AG09319 (cell line): Measurements from ENCODE around the gene KDM7A.

Experiments used
- DNase-seq: peaks from one replicate; pipeline ENCODE4 v3.0.0-alpha.2; 2010; ENCODE audit warnings: low read depth; ENCODE audit errors: extremely low read depth
- CTCF ChIP-seq: IDR thresholded peaks from 2 replicates; pipeline ENCODE4 v1.5.1; 2011; ENCODE audit warnings: low read depth, mild to moderate bottlenecking, inconsistent platforms, low read length, moderate library complexity

KDM7A gene

GRCh38 chr7:140045697-140046096 lies 131.1 kb downstream of the KDM7A start:
- DNase-seq, result no peak
- no peak for TF ChIP-seq CTCF

DNA sequence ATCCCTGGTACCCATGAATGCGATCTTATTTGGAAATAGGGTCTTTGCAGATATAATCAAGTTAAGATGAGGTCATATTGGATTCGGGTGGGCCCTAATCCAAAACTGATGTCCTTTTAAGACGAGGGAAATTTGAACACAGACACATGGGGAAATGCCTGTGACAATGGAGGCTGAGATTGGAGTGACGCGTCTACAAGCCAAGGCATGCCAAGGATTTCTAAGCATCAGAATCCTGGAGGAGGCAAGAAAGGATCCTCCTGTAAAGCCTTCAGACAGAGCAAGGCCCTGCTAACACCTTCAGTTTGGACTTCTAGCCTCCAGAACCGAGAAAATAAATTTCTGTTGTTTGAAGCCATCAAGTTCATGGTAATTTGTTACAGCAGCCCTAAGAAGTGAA lies 132.5 kb downstream of the KDM7A start:
- DNase-seq, result no peak
- no peak for TF ChIP-seq CTCF

DNA sequence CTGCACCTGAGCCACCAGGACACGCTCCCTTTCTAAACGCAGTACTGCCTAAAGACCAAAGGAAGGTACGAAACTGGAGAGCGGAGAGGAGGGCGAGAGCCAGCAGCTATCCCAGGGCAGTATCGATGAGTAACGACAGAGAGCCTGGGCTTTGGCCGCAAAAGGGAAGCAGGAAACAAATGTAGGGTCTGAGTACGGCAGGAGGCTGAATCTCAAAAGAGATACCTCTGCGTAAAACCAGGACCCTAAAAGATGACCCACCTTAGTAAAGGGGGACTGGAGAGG lies 134.5 kb downstream of the KDM7A start:
- no peak for DNase-seq
- TF ChIP-seq CTCF, result no peak

- no peak for TF ChIP-seq CTCF
- DNase-seq, result no peak
Observed at GRCh38 chr7:140041659-140042385, 135.0 kb downstream of the KDM7A start.

DNA sequence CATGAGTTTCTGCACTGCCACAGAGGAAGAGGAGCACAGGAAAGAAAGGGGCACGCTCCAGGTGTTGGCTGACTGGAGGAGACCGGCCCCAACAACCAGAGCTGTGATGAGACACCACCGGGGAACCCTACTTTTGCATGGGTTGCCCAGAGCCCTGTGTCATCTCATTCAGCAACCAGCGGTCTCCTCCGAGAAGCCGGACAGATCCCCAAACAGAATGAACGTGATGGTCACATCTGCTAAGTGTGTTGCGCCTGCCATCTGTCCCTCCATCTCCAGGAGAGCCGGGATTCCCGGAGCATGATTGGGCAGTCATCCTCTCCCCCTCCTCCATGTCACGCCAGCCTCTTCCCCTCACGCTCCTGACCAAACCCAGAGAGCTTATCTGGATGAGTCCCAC lies 136.9 kb downstream of the KDM7A start:
- TF ChIP-seq CTCF, result no peak

GRCh38 chr7:140039066-140039465 lies 137.7 kb downstream of the KDM7A start:
- DNase-seq, result no peak
- no peak for TF ChIP-seq CTCF

More for the DNA sequence above, 136.9 kb downstream of the KDM7A start:
- DNase-seq, result no peak

DNA sequence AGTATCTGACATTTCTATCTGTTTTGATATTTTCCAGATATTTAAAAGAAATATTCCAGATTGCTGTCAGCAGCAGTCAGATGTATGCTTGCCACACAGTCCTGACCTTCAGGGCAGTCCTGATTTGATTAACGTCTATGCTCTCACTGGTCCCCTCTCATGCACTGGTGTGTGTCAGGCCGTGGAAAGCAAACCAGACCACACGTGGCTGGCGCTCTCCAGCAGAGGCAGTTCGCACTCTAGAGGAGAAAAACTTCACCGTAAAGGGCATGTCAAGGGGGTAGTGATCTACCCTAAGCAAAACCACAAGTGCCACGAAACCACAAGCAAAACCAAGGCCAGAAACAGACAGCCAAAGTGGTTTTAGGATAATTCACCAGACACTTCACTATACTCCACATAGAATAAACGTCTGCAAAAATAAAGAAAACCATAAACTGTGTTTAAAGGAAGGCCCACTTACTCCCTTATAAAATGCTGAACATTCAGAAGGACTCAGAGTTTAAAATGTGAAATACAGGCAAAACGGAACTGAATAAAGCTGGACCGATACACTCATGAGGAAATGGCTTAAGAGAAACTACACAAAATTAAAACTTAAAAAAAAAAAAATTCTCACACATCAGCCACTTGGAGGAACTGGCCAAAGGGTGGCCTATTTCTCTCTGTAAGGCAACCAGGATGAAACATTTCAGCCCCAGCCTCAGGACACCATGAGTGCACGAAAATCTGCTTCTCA lies 140.4 kb downstream of the KDM7A start:
- no peak for TF ChIP-seq CTCF
- DNase-seq, result no peak
